ENCODE data around the gene ZNF518B.

DNA sequence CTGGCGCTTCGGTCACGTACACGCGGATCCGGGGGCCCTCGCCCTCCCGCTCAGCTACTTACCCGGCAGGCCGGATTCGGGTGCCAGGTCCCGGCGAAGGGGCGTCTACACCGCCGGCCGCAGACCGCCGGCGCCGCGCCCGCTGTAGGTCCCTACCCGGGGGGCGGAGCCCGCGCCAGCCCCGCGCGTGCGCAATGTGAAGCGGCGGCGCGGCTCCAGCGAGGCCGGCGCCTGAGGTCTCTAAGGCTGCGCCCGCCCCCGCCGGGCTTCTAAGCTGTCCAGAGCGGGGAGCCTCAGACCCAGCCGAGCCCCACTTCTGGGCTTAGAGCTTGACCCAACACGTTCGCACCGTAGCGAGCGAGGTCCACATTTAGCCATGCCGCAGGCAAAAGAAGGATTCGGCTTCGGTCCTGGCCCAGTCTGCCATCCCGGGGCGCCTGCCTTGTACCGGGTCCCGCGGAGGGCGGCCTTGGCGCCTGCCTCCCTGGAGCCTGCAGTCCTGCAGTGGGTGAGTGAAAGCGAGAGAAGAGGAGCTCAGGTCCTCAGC lies at the start of gene ZNF518B:
- TF ChIP-seq, protein P1, sequence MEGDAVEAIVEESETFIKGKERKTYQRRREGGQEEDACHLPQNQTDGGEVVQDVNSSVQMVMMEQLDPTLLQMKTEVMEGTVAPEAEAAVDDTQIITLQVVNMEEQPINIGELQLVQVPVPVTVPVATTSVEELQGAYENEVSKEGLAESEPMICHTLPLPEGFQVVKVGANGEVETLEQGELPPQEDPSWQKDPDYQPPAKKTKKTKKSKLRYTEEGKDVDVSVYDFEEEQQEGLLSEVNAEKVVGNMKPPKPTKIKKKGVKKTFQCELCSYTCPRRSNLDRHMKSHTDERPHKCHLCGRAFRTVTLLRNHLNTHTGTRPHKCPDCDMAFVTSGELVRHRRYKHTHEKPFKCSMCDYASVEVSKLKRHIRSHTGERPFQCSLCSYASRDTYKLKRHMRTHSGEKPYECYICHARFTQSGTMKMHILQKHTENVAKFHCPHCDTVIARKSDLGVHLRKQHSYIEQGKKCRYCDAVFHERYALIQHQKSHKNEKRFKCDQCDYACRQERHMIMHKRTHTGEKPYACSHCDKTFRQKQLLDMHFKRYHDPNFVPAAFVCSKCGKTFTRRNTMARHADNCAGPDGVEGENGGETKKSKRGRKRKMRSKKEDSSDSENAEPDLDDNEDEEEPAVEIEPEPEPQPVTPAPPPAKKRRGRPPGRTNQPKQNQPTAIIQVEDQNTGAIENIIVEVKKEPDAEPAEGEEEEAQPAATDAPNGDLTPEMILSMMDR (IDR thresholded peaks at IDR 0.05), result no peak
- TF ChIP-seq POLR2A (IDR thresholded peaks at IDR 0.05), result no peak
- TF ChIP-seq POLR2AphosphoS5 (IDR thresholded peaks at IDR 0.05), result no peak

Data from breast epithelium (tissue), 3 donors.